GM19467 (cell line): ENCODE data around the gene INTS13.
A peak's percentile ranks its signal among the peaks of the same experiment; 100 is the strongest.
"Not testable (repeated sequence)": the region's sequence is repeated elsewhere in the genome, so short reads cannot be mapped to it uniquely, and the experiment has no call there.

Experiments used
- ATAC-seq: cut with Tn5 transposase; IDR thresholded peaks from one replicate; pipeline ENCODE4 v1.9.1; 2021; ENCODE audit warnings: mild to moderate bottlenecking, moderate library complexity; ENCODE audit not compliant: unreplicated experiment

INTS13 gene

GRCh38 chr12:26870491-26871419, 67.0 kb downstream of the INTS13 start:
- no peak for ATAC-seq

GRCh38 chr12:26869908-26870459, 67.8 kb downstream of the INTS13 start:
- ATAC-seq: no peak

GRCh38 chr12:26869104-26869494, 68.7 kb downstream of the INTS13 start:
- no peak for ATAC-seq

- no peak for ATAC-seq
These were observed 69.2 kb downstream of the INTS13 start for GRCh38 chr12:26868447-26869103.

GRCh38 chr12:26867080-26867479, 70.7 kb downstream of the INTS13 start:
- peak; percentile 72 for ATAC-seq

GRCh38 chr12:26863515-26863914, 74.3 kb downstream of the INTS13 start:
- no peak for ATAC-seq

GRCh38 chr12:26862787-26863186, 75.0 kb downstream of the INTS13 start:
- ATAC-seq: not testable (repeated sequence)

GRCh38 chr12:26861690-26862089, 76.1 kb downstream of the INTS13 start:
- ATAC-seq: no peak

GRCh38 chr12:26857465-26858176, 80.2 kb downstream of the INTS13 start:
- ATAC-seq: no peak

GRCh38 chr12:26855337-26855736, 82.4 kb downstream of the INTS13 start:
- ATAC-seq: no peak
